Measurements from ENCODE around the gene ACAD8. TPM values are rescaled to one million over a fixed set of nuclear protein-coding genes. Genes with fewer than 3 reads are reported as not detected.

The ACAD8 gene
- total and polyA plus RNA-seq, 8 donors, result 31.5 to 48.8 (median 38.8) TPM

GRCh38 chr11:134264966-134265764 lies 11.8 kb downstream of the ACAD8 start:
- Histone ChIP-seq H3K4me3 (no peak overlapping the region), H3K9me3 (no peaks in the 10 kb centered on the region), H3K27me3 (peaks cover 0 to 6% of the 10 kb centered on the region in 2 donors), H3K4me1 (peaks cover 12 to 20% of the 10 kb centered on the region in 2 donors), H3K36me3 (peaks cover 0 to 53% of the 10 kb centered on the region in 2 donors), H3K27ac (no peak overlapping the region)
- ATAC-seq (no peak), DNase-seq (no peak)
- TF ChIP-seq CTCF (IDR thresholded peaks at IDR 0.05), result no peak
- intact Hi-C loops (cut with DNase I), result no loop called here

- no peak for TF ChIP-seq CTCF (IDR thresholded peaks at IDR 0.05)
- Histone ChIP-seq H3K27ac (peak overlapping the region; percentile 27 to 59), H3K4me1 (peaks cover 12 to 20% of the 10 kb centered on the region in 2 donors), H3K4me3 (no peak overlapping the region), H3K27me3 (peaks cover 0 to 18% of the 10 kb centered on the region in 2 donors), H3K36me3 (peaks cover 0 to 40% of the 10 kb centered on the region in 2 donors), H3K9me3 (no peaks in the 10 kb centered on the region)
- DNase-seq (no peak), ATAC-seq (peak; percentile 11)
- intact Hi-C loops (cut with DNase I), result no loop called here
Measured at GRCh38 chr11:134266440-134266839, 13.1 kb downstream of the ACAD8 start.

- no peak overlapping the region for H3K4me3 ChIP-seq
- peaks cover 0 to 36% of the 10 kb centered on the region in 2 donors for H3K36me3 ChIP-seq
- ATAC-seq (peak; percentile 93), DNase-seq (no peak)
- peaks cover 12 to 20% of the 10 kb centered on the region in 2 donors for H3K4me1 ChIP-seq
- no peak for TF ChIP-seq CTCF (IDR thresholded peaks at IDR 0.05)
- H3K27ac ChIP-seq, result peak overlapping the region; percentile 36 to 59
- H3K27me3 ChIP-seq, result peaks cover 0 to 22% of the 10 kb centered on the region in 2 donors
- intact Hi-C loops (cut with DNase I), result no loop called here
- H3K9me3 ChIP-seq, result no peaks in the 10 kb centered on the region
Measured at GRCh38 chr11:134266841-134267251, 13.5 kb downstream of the ACAD8 start.

GRCh38 chr11:134267461-134267860 lies 14.1 kb downstream of the ACAD8 start:
- intact Hi-C loops (cut with DNase I), result no loop called here
- Histone ChIP-seq H3K36me3 (peaks cover 0 to 30% of the 10 kb centered on the region in 2 donors), H3K27ac (peak overlapping the region; percentile 36 to 59), H3K27me3 (peaks cover 0 to 29% of the 10 kb centered on the region in 2 donors), H3K4me1 (peaks cover 12 to 20% of the 10 kb centered on the region in 2 donors), H3K9me3 (no peaks in the 10 kb centered on the region), H3K4me3 (no peak overlapping the region)
- ATAC-seq, result no peak
- DNase-seq, result no peak
- no peak for TF ChIP-seq CTCF (IDR thresholded peaks at IDR 0.05)

- Histone ChIP-seq H3K4me1 (peaks cover 12 to 20% of the 10 kb centered on the region in 2 donors), H3K27me3 (peaks cover 5 to 34% of the 10 kb centered on the region in 2 donors), H3K36me3 (peaks cover 0 to 25% of the 10 kb centered on the region in 2 donors), H3K27ac (no peak overlapping the region), H3K9me3 (no peaks in the 10 kb centered on the region), H3K4me3 (no peak overlapping the region)
- no peak for TF ChIP-seq CTCF (IDR thresholded peaks at IDR 0.05)
- DNase-seq (no peak), ATAC-seq (no peak)
- intact Hi-C loops (cut with DNase I), result no loop called here
Measured at GRCh38 chr11:134267966-134268365, 14.6 kb downstream of the ACAD8 start.
